ENCODE results near the gene DBX2.
"Not testable (repeated sequence)": the region's sequence is repeated elsewhere in the genome, so short reads cannot be mapped to it uniquely, and the experiment has no call there.

Gene DBX2

GRCh38 chr12:45008211-45008610 is 42.7 kb downstream of the DBX2 start:
- DNase-seq: no peak

GRCh38 chr12:44999355-44999754 is 51.5 kb downstream of the DBX2 start:
- DNase-seq: no peak

- no peak for DNase-seq
Measured at GRCh38 chr12:44993161-44993560, 57.7 kb downstream of the DBX2 start.

GRCh38 chr12:44984863-44985262 is 66.0 kb downstream of the DBX2 start:
- DNase-seq: not testable (repeated sequence)

- DNase-seq: no peak
Measured at GRCh38 chr12:44979918-44980317, 71.0 kb downstream of the DBX2 start.

- DNase-seq: no peak
Measured at GRCh38 chr12:44976246-44976645, 74.7 kb downstream of the DBX2 start.

- DNase-seq: no peak
Measured at GRCh38 chr12:44972746-44973421, 78.0 kb downstream of the DBX2 start.

GRCh38 chr12:44968965-44969364 is 81.9 kb downstream of the DBX2 start:
- DNase-seq: no peak

All from activated CD8-positive, alpha-beta memory T cell treated with anti-CD3 and anti-CD28 coated beads for 24 hours (primary cell).